GM18526 (cell line): ENCODE results near the gene LAMP1.

Experiments
- POLR2A ChIP-seq: IDR thresholded peaks from 3 replicates; pipeline ENCODE4 v1.6.1; 2011; ENCODE audit not compliant: insufficient read length; ENCODE audit errors: extremely low read depth

LAMP1 gene

GRCh38 chr13:113292021-113292862 lies 4.8 kb upstream of the LAMP1 start:
- TF ChIP-seq POLR2A: no peak

DNA sequence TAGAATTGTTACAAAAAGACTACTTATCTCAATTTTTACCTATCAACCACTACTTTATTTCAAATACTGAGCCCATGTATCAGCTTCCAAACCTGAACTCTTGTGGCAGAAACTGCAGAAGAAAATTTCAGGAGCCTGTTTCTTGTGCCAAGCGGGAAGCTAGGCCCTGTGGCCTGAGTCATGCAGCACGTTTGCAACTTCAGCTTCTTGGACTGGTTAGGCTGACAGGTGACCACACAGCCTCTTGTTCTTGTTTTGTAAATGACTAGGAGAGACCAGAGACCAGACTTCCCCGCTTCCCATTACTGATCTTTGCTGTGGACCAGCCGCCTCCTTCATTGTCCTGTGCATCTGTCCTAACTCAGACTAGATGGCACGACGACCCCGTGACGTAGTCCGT lies 3.4 kb upstream of the LAMP1 start:
- no peak for TF ChIP-seq POLR2A

DNA sequence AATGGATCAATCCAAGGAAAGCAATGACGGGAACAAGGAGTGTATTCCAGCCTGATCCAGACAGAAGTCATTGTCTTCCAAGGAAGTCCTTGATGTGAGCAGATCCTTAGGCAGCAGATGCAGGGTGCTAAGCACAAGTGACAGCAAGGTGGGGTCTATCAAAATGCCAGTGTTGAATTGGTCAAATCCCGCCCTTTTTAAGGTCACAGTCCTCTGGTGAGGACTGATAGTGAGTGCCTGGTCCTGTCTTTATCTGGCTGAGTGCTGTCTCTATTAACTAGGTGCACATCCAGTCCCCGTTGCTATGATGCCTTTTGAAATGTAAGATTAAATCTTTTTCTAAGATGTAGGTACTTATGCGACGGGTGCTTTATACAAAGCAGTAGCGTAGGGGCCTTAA lies 1.3 kb upstream of the LAMP1 start:
- TF ChIP-seq POLR2A: no peak

- TF ChIP-seq POLR2A: no peak
These were observed 467 bp downstream of the LAMP1 start for GRCh38 chr13:113297370-113298042.

DNA sequence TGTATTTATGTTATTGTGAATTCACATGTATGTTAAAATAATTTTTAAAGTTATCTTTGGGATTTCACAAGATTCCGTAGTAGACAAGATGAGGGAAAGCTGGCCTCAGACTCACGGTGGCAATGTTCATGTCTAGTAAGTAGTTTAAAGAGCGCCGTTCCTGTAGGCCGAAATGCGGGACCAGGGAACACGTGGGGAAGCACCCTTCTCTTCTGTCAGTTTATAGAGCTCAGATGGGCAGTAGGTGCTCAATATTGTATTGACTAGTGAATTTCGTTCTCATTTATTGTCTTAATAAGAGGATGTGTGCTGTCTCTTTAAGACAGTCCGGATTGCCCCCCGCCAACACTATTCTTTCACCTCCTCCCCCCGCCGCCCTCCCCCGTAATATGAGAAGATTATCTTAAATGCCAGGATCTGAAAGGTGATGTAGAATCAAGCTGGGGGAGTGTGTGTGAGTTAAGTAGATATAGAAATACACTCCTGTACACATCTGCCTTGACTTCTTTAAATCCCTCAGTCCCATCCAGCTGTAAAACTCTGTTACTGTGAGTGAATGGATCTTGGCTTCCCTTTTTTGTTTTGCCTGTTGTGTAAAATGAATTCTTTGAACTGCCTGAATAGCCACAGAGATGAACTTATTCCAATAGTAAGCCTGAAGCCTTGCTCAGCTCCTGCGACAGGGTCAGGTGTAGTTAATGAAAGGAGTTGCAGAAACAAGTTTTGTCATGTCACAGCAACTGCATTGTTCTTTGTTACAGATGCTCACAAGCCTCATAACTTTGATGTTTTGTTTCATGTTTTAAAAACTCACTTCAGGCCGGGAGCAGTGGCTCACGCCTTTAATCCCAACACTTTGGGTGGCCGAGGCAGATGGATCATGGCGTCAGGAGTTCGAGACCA lies 1.3 kb downstream of the LAMP1 start:
- TF ChIP-seq POLR2A: no peak

DNA sequence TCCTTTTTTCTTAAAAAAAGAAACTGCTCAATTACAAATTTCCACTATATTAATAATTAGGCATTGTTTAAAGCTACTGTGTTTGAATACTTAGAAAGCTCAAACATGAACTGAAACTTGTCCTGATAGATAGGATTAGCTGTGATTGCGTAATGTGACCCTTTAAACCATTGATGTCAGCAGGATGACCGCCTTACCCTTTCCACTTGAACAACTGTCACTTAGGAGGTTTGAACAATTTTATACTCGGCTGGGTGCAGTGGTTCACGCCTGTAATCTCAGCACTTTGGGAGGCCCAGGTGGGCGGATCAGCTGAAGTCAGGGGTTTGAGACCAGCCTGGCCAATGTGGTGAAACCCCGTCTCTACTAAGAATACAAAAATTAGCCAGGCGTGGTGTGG lies 2.9 kb downstream of the LAMP1 start:
- TF ChIP-seq POLR2A: no peak

DNA sequence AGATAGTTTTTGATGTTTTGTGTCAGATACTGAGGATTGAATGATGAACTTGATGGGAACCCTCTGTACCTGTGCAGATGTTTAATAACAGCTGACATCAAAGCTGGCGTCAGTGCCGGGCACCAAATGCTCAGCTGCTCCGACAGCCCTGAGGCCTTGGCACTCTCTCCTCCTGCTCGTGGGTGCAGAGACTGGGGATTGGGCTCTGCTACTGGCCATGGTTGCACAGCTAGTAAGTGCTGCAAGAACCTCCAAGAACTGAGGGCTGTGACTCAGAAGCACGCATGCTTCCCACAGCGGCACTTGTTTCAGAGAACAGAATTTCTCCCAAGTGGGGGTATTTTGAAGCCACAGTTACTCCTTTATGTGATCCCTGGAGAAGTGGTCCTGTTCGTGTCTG lies 5.9 kb downstream of the LAMP1 start:
- TF ChIP-seq POLR2A: no peak

- TF ChIP-seq POLR2A: no peak
These were observed 7.1 kb downstream of the LAMP1 start for GRCh38 chr13:113304121-113304520.

DNA sequence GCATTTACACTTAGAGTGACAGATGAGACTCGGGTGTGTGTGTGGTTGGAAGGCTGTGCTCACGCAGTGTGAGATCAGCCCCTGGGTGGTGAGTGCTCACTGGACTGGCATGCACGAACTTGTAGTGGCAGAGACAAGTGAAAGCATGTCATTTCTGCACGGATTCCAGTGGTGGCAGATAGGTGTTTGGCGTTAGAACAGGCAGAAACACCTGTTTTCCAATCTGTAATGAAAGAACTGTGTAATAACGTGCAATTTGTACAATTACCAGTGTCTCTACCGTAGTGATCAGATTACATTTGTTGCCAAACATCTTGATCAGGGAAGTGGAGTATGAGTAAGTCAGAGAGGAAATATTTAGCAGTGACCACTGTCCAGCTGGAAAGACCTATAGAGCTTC lies 8.2 kb downstream of the LAMP1 start:
- no peak for TF ChIP-seq POLR2A

GRCh38 chr13:113307491-113307890 lies 10.5 kb downstream of the LAMP1 start:
- TF ChIP-seq POLR2A: no peak

- TF ChIP-seq POLR2A: no peak
These were observed 12.4 kb downstream of the LAMP1 start for GRCh38 chr13:113309473-113309872.

- no peak for TF ChIP-seq POLR2A
These were observed 19.0 kb downstream of the LAMP1 start for GRCh38 chr13:113315992-113316391.

DNA sequence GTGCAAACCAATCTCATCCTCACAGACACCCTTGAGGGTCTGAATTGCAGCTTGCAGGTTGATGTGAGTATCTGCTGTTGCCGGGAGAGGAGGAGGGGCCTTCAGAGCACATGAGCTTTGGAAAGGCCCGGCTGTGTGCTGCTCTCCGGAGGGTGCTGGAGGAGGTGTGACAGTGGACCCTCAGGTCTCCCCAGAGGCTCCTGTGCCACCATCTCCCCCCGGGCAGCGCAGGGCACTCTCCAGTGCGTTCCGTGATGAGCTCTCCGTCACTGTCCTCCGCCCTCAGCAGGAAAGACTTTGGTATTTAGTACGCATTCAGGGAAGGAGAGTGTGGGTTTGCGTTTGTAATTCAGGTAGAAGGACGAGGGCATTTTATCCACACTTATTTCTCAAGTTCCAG lies 20.0 kb downstream of the LAMP1 start:
- TF ChIP-seq POLR2A: no peak

DNA sequence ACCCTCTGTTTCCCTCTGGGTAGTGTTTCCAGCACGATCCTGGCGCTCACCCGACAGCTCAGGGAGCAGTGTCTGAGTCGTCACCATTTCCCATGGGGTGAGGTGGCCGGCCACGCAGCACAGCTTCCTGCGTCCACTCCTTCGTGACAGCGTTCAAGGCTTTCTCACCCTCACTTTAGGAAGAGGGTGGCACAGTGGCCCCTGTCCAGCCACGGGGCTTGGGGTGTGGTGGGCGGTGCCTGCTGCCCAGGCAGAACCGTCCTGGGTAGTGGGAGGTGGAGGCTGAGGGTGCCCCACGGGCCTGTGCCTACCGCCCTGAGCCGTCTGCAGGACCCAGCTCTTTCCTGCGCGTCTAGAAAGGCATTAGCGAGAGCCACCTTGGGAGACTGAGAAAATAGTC lies 21.9 kb downstream of the LAMP1 start:
- TF ChIP-seq POLR2A: no peak

DNA sequence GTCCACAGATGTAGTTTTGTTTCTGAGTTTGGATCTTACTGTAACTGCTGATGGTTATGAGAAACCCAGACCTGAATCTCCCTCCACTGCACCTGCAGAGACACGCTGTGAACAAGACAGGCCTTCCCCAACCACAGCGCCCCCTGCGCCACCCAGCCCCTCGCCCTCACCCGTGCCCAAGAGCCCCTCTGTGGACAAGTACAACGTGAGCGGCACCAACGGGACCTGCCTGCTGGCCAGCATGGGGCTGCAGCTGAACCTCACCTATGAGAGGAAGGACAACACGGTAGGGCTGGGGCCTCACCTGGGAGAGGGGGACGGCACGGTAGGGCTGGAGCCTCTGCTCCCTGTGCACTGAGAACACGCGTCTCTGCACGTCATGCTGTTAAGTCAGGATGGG lies 22.3 kb downstream of the LAMP1 start:
- TF ChIP-seq POLR2A: no peak
